DOHH2 (cell line): ENCODE measurements around the gene NUDT4.
A peak's percentile ranks its signal among the peaks of the same experiment; 100 is the strongest.

ENCODE experiments used
- H3F3A ChIP-seq: fragments of 200-600 bp; sonication (generic), shearing (Covaris generic); 2 replicates; pipeline ENCODE4 v1.6.0; 2016; ENCODE audit warnings: antibody characterized with exemption, mild to moderate bottlenecking; ENCODE audit not compliant: control insufficient read depth, insufficient read depth
- H3K27ac ChIP-seq: fragments of 200-600 bp; sonication (generic); 2 replicates; pipeline ENCODE4 v1.5.1; 2014; ENCODE audit warnings: low read depth, mild to moderate bottlenecking, low read length, moderate library complexity
- H3K27me3 ChIP-seq: fragments of 200-600 bp; sonication (generic); 2 replicates; pipeline ENCODE4 v1.6.1; 2014; ENCODE audit warnings: mild to moderate bottlenecking, low read length, mixed read lengths; ENCODE audit not compliant: control insufficient read depth
- H3K36me3 ChIP-seq: fragments of 200-600 bp; sonication (generic); 2 replicates; pipeline ENCODE4 v1.6.1; 2014; ENCODE audit warnings: mild to moderate bottlenecking, low read length, moderate library complexity, mixed read lengths; ENCODE audit not compliant: control insufficient read depth
- H3K4me1 ChIP-seq: fragments of 200-600 bp; sonication (generic); 2 replicates; pipeline ENCODE4 v1.6.1; 2014; ENCODE audit warnings: mild to moderate bottlenecking, low read length, mixed read lengths; ENCODE audit not compliant: control insufficient read depth
- H3K4me2 ChIP-seq: fragments of 200-600 bp; sonication (generic); 2 replicates; pipeline ENCODE4 v1.6.0; 2014; ENCODE audit warnings: mild to moderate bottlenecking, low read length, moderate library complexity
- H3K4me3 ChIP-seq: fragments of 200-600 bp; sonication (generic); 2 replicates; pipeline ENCODE4 v1.5.1; 2014; ENCODE audit warnings: mild to moderate bottlenecking, low read length, mixed read lengths
- H3K79me2 ChIP-seq: fragments of 200-600 bp; sonication (generic); 2 replicates; pipeline ENCODE4 v1.6.1; 2014; ENCODE audit warnings: mild to moderate bottlenecking, low read length, mixed read lengths; ENCODE audit not compliant: control insufficient read depth
- H3K9me2 ChIP-seq: fragments of 200-600 bp; sonication (generic); replicated peaks from 2 replicates; pipeline ENCODE4 v1.6.1; 2014; ENCODE audit warnings: mild to moderate bottlenecking, low read length, mixed read lengths; ENCODE audit not compliant: control insufficient read depth
- H3K9me3 ChIP-seq: fragments of 200-600 bp; sonication (generic); 2 replicates; pipeline ENCODE4 v1.6.1; 2014; ENCODE audit warnings: antibody characterized with exemption, low read length, mixed read lengths; ENCODE audit not compliant: control insufficient read depth, insufficient read depth
- H4K20me1 ChIP-seq: fragments of 200-600 bp; sonication (generic); 2 replicates; pipeline ENCODE4 v1.6.0; 2014; ENCODE audit warnings: low read depth, mild to moderate bottlenecking, antibody characterized with exemption, low read length, moderate library complexity; ENCODE audit not compliant: control insufficient read depth, insufficient read depth
- EZH2phosphoT487 ChIP-seq: fragments of 200-600 bp; sonication (generic); IDR thresholded peaks from 2 replicates; pipeline ENCODE4 v1.6.1; 2017; ENCODE audit warnings: borderline replicate concordance, mild to moderate bottlenecking, antibody characterized with exemption, low read length, moderate library complexity, mixed read lengths
- TF ChIP-seq, protein P1 (sequence below): fragments of 200-600 bp; sonication (generic); IDR thresholded peaks from one replicate; pipeline ENCODE4 v1.5.1; 2014; ENCODE audit warnings: antibody characterized with exemption, mild to moderate bottlenecking, low read depth, low read length; ENCODE audit not compliant: poor library complexity, severe bottlenecking

NUDT4 gene

GRCh38 chr12:93378998-93379325 is 1.2 kb downstream of the NUDT4 start:
- H3K27ac ChIP-seq: peak overlapping the region; percentile 67
- peaks cover 57% of the 10 kb centered on the region for H3K79me2 ChIP-seq

DNA sequence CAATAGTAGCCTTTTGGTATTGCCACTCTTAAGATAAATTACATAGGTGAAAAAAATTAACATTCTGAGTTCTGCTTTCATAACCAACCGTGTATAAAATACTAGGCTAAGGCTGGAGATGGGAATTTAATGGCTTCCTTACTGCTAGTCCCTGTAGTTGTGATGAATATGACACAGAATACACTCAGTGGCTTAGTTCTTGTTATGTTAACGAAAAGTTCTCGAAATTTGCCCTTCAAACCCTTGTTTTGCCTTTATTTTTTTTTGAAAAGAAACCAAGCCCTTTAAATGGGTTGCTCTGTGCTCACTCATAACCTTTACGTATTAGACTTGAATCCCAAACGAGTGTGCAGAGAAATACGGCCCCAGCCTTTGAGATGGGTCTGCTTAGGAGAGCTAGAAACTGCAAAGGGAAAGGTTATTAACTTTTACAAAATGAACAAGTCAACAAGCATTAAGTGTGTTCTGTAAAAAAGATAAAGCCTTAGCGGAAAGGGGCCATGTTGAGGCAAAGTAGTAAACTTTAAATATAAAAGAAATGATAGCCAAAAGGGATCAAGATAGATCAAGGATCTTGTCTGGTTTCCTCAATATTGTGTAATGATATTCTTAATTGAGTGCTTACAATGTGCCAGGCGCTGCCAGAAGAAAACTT is 1.7 kb downstream of the NUDT4 start:
- Histone ChIP-seq H3K36me3 (peaks cover 8% of the 10 kb centered on the region), H3K27ac (no peak overlapping the region), H3K4me1 (peaks cover 28% of the 10 kb centered on the region), H3F3A (0 out of 2 replicates have a peak, but pooled peaks cover 2% of the 10 kb centered on the region), H3K4me3 (peak overlapping the region; percentile 85), H3K9me3 (no peaks in the 10 kb centered on the region), H3K27me3 (no peaks in the 10 kb centered on the region), H3K9me2 (no peaks in the 10 kb centered on the region), H3K79me2 (peaks cover 58% of the 10 kb centered on the region), H3K4me2 (peak overlapping the region; percentile 79), H4K20me1 (peaks cover 9% of the 10 kb centered on the region; the same call in 1 of the 2 replicates)
- TF ChIP-seq, protein P1, sequence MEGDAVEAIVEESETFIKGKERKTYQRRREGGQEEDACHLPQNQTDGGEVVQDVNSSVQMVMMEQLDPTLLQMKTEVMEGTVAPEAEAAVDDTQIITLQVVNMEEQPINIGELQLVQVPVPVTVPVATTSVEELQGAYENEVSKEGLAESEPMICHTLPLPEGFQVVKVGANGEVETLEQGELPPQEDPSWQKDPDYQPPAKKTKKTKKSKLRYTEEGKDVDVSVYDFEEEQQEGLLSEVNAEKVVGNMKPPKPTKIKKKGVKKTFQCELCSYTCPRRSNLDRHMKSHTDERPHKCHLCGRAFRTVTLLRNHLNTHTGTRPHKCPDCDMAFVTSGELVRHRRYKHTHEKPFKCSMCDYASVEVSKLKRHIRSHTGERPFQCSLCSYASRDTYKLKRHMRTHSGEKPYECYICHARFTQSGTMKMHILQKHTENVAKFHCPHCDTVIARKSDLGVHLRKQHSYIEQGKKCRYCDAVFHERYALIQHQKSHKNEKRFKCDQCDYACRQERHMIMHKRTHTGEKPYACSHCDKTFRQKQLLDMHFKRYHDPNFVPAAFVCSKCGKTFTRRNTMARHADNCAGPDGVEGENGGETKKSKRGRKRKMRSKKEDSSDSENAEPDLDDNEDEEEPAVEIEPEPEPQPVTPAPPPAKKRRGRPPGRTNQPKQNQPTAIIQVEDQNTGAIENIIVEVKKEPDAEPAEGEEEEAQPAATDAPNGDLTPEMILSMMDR: no peak
- no peak for TF ChIP-seq EZH2phosphoT487

More at GRCh38 chr12:93378998-93379325, 1.2 kb downstream of the NUDT4 start:
- peaks cover 8% of the 10 kb centered on the region for H3K36me3 ChIP-seq
- no peak for TF ChIP-seq EZH2phosphoT487
- TF ChIP-seq, protein P1: no peak
- no peaks in the 10 kb centered on the region for H3K9me2 ChIP-seq
- H3K9me3 ChIP-seq: no peaks in the 10 kb centered on the region
- peaks cover 9% of the 10 kb centered on the region; the same call in 1 of the 2 replicates for H4K20me1 ChIP-seq
- H3K4me2 ChIP-seq: peak overlapping the region; percentile 79
- no peaks in the 10 kb centered on the region for H3K27me3 ChIP-seq
- H3K4me1 ChIP-seq: peaks cover 31% of the 10 kb centered on the region
- H3F3A ChIP-seq: 0 out of 2 replicates have a peak, but pooled peaks cover 4% of the 10 kb centered on the region
- H3K4me3 ChIP-seq: peak overlapping the region; percentile 85

DNA sequence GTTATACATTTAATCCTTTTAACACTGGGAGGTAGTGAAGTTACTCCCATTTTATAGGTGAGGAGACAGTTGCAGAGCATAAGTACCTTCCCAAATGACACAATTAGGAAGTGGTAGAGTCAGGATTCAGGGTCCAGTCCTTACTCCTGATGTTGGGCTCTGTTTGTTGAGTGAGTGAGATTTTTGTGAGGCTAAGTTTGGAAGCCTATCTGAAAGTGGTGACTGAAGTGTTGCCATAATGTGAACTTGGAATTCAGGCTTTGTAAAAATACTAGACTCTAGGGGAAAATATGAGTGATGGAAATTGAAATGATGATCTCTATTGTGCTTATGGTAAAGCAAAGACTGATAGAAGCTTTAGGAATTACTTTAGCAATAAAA is 2.2 kb downstream of the NUDT4 start:
- H3K27me3 ChIP-seq: no peaks in the 10 kb centered on the region
- TF ChIP-seq, protein P1: no peak
- TF ChIP-seq EZH2phosphoT487: no peak
- H3K4me1 ChIP-seq: peaks cover 28% of the 10 kb centered on the region
- peaks cover 8% of the 10 kb centered on the region for H3K36me3 ChIP-seq
- H3F3A ChIP-seq: 0 out of 2 replicates have a peak, but pooled peaks cover 2% of the 10 kb centered on the region
- H3K9me3 ChIP-seq: no peaks in the 10 kb centered on the region
- peak overlapping the region; percentile 79 for H3K4me2 ChIP-seq
- H3K79me2 ChIP-seq: peaks cover 63% of the 10 kb centered on the region
- peaks cover 9% of the 10 kb centered on the region; the same call in 1 of the 2 replicates for H4K20me1 ChIP-seq
- H3K27ac ChIP-seq: no peak overlapping the region
- peak overlapping the region; percentile 85 for H3K4me3 ChIP-seq
- H3K9me2 ChIP-seq: no peaks in the 10 kb centered on the region
